AG08396 (cell line): ENCODE data around the gene FEZ2.

Experiments
- DNase-seq: peaks from one replicate; pipeline ENCODE4 v3.0.0; 2012; ENCODE audit warnings: low spot score, mixed read lengths

The FEZ2 gene

GRCh38 chr2:36561237-36561944 lies 36.6 kb downstream of the FEZ2 start:
- DNase-seq: peak; percentile 66

GRCh38 chr2:36560726-36561125 lies 37.2 kb downstream of the FEZ2 start:
- DNase-seq: no peak

DNA sequence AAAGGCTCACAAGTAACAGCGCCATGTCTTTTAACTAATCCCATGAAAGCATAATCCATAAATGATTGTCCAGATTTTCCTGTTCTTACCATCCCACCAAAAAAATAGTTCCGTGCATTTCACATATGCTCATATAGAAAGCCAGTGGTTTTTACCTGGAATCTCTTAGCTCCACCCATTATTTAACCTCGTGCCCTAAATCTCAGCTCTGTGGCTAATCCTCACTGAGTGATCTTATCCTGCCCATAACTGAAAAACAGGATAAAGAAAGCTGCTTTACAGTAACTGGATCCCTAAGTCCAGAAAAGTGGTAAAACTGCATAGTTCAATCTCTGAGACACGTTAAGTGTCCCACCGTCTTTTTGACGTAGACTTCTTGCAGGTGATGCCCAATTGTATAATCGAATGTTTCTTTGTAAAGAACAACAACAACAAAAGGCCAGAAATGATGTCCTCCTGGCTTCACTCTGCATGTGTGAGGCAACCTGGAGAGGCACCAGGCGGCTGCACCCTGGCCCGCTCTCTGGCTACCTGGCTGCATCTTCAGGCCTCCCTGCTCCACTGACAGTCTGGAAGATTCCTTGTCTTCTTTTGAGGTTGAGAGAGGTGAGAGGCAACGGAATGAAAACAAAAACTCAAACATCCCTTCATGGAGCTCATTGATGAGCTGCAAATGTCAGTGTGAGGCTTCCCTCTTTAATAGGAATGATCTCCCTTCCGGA lies 38.6 kb downstream of the FEZ2 start:
- no peak for DNase-seq

- peak; percentile 20 for DNase-seq
These were observed 41.1 kb downstream of the FEZ2 start for GRCh38 chr2:36556842-36557241.

DNA sequence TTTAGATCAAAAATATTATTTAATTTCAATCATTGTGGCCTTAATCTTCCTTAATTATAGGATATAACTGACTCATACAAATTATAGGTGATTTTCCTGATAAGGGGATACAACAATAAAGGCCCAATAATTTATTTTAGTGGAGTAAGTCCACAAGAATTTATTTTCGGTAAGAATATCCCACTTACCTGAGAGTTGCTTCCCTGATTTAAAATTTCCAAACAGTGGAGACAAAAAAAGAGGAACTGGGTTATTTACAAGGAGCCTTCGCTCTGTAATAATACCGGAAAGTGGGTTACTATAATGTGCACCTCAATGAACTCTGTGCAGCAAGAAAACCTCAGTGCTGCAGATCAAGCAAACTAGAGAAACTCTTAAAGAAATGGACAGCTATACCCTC lies 42.2 kb downstream of the FEZ2 start:
- no peak for DNase-seq

DNA sequence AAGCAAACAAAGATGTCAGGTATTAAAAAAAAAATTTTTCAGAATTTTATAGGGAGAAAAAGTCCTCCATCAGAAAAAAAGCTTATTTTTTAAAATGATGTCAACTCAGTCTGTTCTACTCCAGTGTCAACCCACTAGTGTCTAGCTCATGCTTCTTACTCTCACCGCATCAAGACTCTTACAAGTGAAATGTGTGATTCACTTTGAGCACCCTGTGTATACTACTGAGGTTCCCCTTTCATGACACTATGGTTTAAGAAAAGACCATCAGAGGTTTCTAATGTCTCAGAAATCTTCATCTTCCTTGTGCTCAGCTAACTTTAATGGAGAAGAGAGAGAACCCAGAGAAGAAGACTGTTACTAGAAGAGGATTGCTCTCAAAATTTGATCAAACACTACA lies 43.4 kb downstream of the FEZ2 start:
- DNase-seq: no peak

- DNase-seq: no peak
These were observed 44.3 kb downstream of the FEZ2 start for GRCh38 chr2:36553683-36554082.

GRCh38 chr2:36550006-36550405 lies 48.0 kb downstream of the FEZ2 start:
- no peak for DNase-seq

- no peak for DNase-seq
These were observed 48.8 kb downstream of the FEZ2 start for GRCh38 chr2:36549165-36549574.

DNA sequence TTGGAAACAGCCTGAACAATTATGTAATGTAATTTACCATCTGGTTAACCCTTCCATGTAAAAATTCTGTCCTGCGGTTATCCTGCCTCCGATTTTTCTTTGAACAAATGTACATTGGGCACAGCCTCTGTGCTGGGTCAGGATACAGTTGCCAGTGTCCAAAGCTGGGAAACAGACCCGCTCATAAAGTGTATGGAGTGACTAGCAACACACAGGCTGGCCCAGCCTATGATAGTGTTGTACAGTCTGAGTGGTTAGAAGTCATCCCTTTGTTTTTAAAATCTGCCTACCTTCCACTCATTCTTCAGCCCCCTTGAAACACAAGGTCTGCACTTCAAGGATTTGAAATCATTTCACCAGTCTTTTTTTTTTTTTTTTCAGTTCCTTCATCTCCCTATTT lies 50.1 kb downstream of the FEZ2 start:
- DNase-seq: no peak

DNA sequence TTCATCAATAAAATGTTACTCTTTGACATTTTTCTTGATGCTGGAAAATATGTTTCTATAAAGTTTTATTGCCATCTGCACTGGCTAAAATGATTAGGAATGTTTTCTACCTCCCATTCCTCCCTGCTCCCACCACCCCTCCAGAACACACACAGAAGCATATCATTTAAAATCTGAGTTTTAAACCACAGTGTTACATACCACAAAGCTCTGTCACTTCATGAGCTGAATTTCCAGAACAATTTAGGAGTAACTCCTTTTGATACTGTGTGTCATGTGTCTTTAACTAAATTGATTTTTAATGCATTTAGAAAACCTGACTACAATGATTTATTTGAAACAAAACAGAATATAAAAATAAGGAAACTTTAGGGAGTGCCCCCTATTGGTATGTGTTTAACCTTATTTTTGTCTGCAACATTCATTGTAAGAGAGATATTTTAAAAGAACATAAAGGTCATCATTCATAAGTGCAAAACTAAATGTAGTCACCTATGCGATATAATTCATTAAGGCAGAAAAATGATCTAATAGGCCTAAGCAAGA lies 52.0 kb downstream of the FEZ2 start:
- no peak for DNase-seq

DNA sequence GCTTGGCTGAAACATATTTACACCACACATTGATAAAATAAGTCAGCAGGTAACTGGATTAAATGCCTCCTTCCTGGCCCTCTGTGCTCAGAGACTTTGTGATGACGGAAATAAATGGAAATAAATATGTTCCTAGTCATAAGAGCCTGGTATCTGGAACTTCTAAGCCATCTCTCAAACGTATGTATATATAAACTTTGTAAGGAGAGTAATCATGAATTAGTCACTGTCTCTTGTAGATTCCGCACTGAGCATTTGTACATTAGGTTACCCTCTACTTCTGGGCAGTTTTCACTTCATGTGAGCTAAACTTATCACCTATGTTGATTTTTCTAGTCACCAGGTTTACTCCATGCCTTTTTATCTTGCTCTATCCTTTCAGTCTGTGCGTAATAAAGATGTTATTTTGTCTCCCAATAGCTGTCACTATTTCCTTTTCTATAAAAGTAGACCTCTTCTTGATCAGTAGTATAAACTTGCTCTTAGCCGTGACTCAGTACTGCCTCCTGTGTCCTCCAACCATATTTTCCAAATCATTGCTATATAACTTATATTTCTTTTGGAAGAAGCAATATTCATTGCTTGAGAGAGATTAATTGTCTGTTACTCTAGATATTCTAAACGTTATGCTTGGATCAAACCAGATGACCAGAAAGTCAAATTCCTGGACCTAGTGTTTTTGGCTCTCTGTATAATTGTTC lies 53.2 kb downstream of the FEZ2 start:
- DNase-seq: no peak

DNA sequence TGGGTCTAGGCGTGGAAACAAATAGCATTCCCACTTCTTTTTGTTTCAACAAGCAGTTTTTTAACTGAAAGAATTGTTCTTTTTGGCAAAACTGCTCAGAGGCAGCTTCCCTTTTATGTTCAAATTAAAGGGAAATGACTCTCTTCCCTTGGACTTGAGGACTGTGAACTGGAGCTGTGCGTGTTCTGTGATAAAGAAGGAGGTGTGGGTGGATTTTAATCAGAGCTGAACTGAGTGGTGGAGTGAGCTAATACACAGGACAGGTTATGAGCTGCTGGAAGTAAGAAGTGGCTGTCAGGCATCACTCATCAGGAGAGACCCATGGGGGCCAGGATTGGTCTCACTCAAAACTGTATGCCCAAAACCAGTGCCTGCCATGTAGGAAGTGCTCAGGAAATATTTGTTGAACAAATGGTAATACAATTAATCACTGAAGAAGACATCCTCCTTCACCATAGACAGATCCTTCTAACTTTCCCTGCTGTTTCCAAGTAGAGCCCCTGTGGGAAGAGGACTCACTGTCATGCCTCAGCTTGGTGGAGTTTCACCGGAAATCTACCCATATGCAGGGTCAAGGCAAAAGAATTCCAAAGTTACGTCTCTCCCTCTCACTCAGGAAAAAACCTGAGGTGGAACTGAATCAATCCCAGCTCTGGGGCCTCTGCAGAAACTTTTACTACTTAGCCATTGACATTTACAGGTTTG lies 55.9 kb downstream of the FEZ2 start:
- DNase-seq: no peak

GRCh38 chr2:36540986-36541754 lies 56.8 kb downstream of the FEZ2 start:
- DNase-seq: no peak

- peak; percentile 26 for DNase-seq
These were observed 58.3 kb downstream of the FEZ2 start for GRCh38 chr2:36539631-36540030.

DNA sequence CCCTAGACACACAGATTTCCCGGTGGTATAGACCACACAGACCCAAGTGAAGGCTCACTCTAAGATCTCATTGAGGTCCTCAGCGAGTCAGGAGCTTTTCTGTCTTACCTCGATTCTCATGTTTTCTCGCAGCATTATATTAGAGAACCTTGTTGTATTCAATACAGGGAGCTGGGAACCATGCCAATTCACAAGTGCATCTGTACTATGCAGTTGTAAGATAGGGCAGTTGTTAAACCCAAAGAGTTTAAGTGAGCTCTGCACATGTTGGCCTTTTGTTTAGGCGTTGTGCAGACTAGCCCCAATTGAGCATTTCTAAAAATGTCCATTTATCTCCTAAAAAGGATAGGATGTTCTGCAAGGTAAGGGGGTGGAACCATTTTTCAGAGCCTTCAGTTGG lies 59.6 kb downstream of the FEZ2 start:
- DNase-seq: no peak

GRCh38 chr2:36536776-36537175 lies 61.2 kb downstream of the FEZ2 start:
- no peak for DNase-seq

- no peak for DNase-seq
These were observed 62.9 kb downstream of the FEZ2 start for GRCh38 chr2:36535099-36535498.

- no peak for DNase-seq
These were observed 63.6 kb downstream of the FEZ2 start for GRCh38 chr2:36534275-36534799.

DNA sequence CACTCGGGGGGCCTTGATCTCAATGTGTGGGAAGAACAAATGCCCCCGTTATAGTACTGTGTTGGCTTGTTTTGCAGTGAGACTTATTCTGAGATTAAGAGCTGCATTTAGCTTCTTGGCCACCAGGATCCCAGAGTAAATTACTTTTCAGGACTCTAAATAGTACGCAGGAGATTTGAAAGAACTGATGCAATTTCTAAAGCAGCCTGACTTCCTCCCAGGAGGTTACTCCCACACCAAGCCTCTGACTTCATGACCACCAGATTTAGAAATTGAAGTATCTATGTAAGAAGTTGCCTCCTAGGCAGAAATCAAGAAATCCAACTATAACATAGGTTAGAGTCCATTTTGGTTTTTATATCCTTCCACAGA lies 67.0 kb downstream of the FEZ2 start:
- DNase-seq: no peak
